ENCODE results near the gene C12orf42. TPM values are rescaled to one million over a fixed set of nuclear protein-coding genes. Genes with fewer than 3 reads are reported as not detected.

The C12orf42 gene
- total RNA-seq, 1 donor from 2014 or later = 2.3 TPM

Other genes with a start within 250 kb of the C12orf42 start
- not detected for gene STAB2, start 91.3 kb upstream of the C12orf42 start, total RNA-seq

Measured in occipital lobe (tissue), 1 donor.